Testis (tissue), 3 donors: ENCODE data around the gene MAP3K4. TPM values are rescaled to one million over a fixed set of nuclear protein-coding genes. Genes with fewer than 3 reads are reported as not detected.

Experiments used
- DNase-seq: peaks from one replicate; pipeline ENCODE4 v3.0.0-alpha.2; 2019
- H3K27ac ChIP-seq, 2 donors: fragments of 200-600 bp; sonication (generic); one replicate each; pipeline ENCODE4 v1.5.1; 2019
- H3K27me3 ChIP-seq: fragments of 200-600 bp; sonication (generic); one replicate; pipeline ENCODE4 v1.5.1; 2019
- H3K36me3 ChIP-seq: fragments of 200-600 bp; sonication (generic); one replicate; pipeline ENCODE4 v1.5.1; 2017; ENCODE audit warnings: low read depth; ENCODE audit errors: missing control alignments
- H3K4me1 ChIP-seq: fragments of 200-600 bp; sonication (generic); one replicate; pipeline ENCODE4 v1.5.1; 2019
- H3K4me3 ChIP-seq, 2 donors: fragments of 200-600 bp; sonication (generic); one replicate each; pipeline ENCODE4 v1.5.1; 2017 to 2019
- H3K9me3 ChIP-seq: fragments of 200-600 bp; sonication (generic); one replicate; pipeline ENCODE4 v1.5.1; 2017
- CTCF ChIP-seq, 3 experiments: fragments of 450-650 bp in 2 of 3; fragments of 200-600 bp in 1 of 3; sonication (generic) in 1 of 3; IDR thresholded peaks; one replicate each; pipeline ENCODE4 v1.5.1; 2016 to 2019; ENCODE audit warnings: antibody characterized with exemption in 3 of 3, mild to moderate bottlenecking in 2 of 3, moderate library complexity in 1 of 3
- POLR2A ChIP-seq: fragments of 450-650 bp; IDR thresholded peaks from one replicate; pipeline ENCODE4 v1.6.1; 2017; ENCODE audit warnings: antibody characterized with exemption, mild to moderate bottlenecking, moderate library complexity
- WGBS, 2 donors: methylation state at CpG; one replicate each; pipeline ENCODE4 v1.1.5; 2018; 5-methylcytosine and 5-hydroxymethylcytosine counted together
- intact Hi-C: fragments of 100-400 bp; cut with DNase I; formaldehyde crosslinking; loops from one replicate; pipeline ENCODE4 v1.15.1; 2023; ENCODE audit warnings: low total_unique reads
- polyA plus RNA-seq: library from polyadenylated mRNA; stranded (reverse); fragments of 350-450 nt; fragmentation: Illumina TruSeq; extraction: RNeasy Lipid Tissue Mini Kit (QIAGEN cat#74804); gene quantifications from one replicate; pipeline ENCODE4 v1.2.3, GENCODE V29; 2014; ENCODE audit warnings: low read depth, low replicate concordance; ENCODE audit not compliant: insufficient read depth
- total RNA-seq, 2 donors: library from RNA; depleted of rRNA; stranded (reverse); fragments of >200 nt; gene quantifications; one replicate each; pipeline ENCODE4 v1.2.3, GENCODE V29; 2016

The MAP3K4 gene
- total and polyA plus RNA-seq, 3 donors from 2014 or later: 45.0 to 77.7 (median 65.4) TPM

GRCh38 chr6:161085246-161085645 lies 93.7 kb downstream of the MAP3K4 start:
- Histone ChIP-seq H3K4me1 (no peaks in the 10 kb centered on the region), H3K36me3 (no peaks in the 10 kb centered on the region), H3K9me3 (no peaks in the 10 kb centered on the region), H3K4me3 (no peak overlapping the region), H3K27me3 (no peaks in the 10 kb centered on the region), H3K27ac (no peak overlapping the region)
- intact Hi-C loops: no loop called here
- no peak for TF ChIP-seq POLR2A
- TF ChIP-seq CTCF (IDR thresholded peaks at IDR 0.05): no peak
- 80 to 85% methylated on average over 5 of the region's 5 CpGs for WGBS, 2 donors
- no peak for DNase-seq

GRCh38 chr6:161088676-161089328 lies 97.2 kb downstream of the MAP3K4 start:
- DNase-seq: no peak
- WGBS, 2 donors: 81 to 88% methylated on average over 2 of the region's 2 CpGs
- Histone ChIP-seq H3K27ac (no peak overlapping the region), H3K4me3 (no peak overlapping the region), H3K36me3 (no peaks in the 10 kb centered on the region), H3K9me3 (no peaks in the 10 kb centered on the region), H3K4me1 (no peaks in the 10 kb centered on the region), H3K27me3 (no peaks in the 10 kb centered on the region)
- intact Hi-C loops: no loop called here
- no peak for TF ChIP-seq POLR2A
- TF ChIP-seq CTCF (IDR thresholded peaks at IDR 0.05): no peak

GRCh38 chr6:161091151-161091550 lies 99.6 kb downstream of the MAP3K4 start:
- intact Hi-C loops: no loop called here
- Histone ChIP-seq H3K4me1 (no peaks in the 10 kb centered on the region), H3K36me3 (no peaks in the 10 kb centered on the region), H3K4me3 (no peak overlapping the region), H3K27ac (no peak overlapping the region), H3K27me3 (no peaks in the 10 kb centered on the region), H3K9me3 (no peaks in the 10 kb centered on the region)
- 94 to 95% methylated on average over 4 of the region's 4 CpGs for WGBS, 2 donors
- DNase-seq: no peak
- no peak for TF ChIP-seq POLR2A
- TF ChIP-seq CTCF (IDR thresholded peaks at IDR 0.05): no peak

GRCh38 chr6:161091972-161092701 lies 100.6 kb downstream of the MAP3K4 start:
- intact Hi-C loops: no loop called here
- Histone ChIP-seq H3K4me1 (no peaks in the 10 kb centered on the region), H3K27ac (no peak overlapping the region), H3K36me3 (no peaks in the 10 kb centered on the region), H3K4me3 (no peak overlapping the region), H3K9me3 (no peaks in the 10 kb centered on the region), H3K27me3 (no peaks in the 10 kb centered on the region)
- WGBS, 2 donors: 85 to 88% methylated on average over 6 of the region's 6 CpGs
- TF ChIP-seq CTCF (IDR thresholded peaks at IDR 0.05) (no peak), POLR2A (no peak)
- no peak for DNase-seq
